ENCODE results near the gene N4BP3. TPM values are rescaled to one million over a fixed set of nuclear protein-coding genes. Genes with fewer than 3 reads are reported as not detected.

Gene N4BP3
- total and polyA plus RNA-seq, 4 experiments from 2014 or later: 0.30 to 2.0 (median 1.1) TPM

- Mint-ChIP-seq H3K27ac (peak overlapping the region; percentile 73 to 91 (median 86)), H3K4me3 (peak overlapping the region; percentile 73 to 95 (median 86)), H3K36me3 (peaks cover 0 to 6% of the 10 kb centered on the region in 2 donors), H3K4me1 (peaks cover 20 to 50% (median 29%) of the 10 kb centered on the region in 4 donors), H3K9me3 (no peaks in the 10 kb centered on the region), H3K27me3 (peaks cover 0 to 2% of the 10 kb centered on the region in 2 donors)
- DNase-seq: no peak
- H3K4me1 ChIP-seq (ENCODE audit: insufficient read depth, low read length): peaks cover 45% of the 10 kb centered on the region
- CTCF ChIA-PET (ENCODE audit: partially characterized antibody): interaction anchor here (1.3 kb wide), 1 partner anchor 15 kb away, joined by 3 read pairs; the partner anchor contains the start of gene RMND5B
- no peaks in the 10 kb centered on the region for H3K36me3 ChIP-seq (ENCODE audit: insufficient read depth, low read length)
- H3K9me3 ChIP-seq (ENCODE audit: control insufficient read depth in 1 of 2, low read length in 2 of 2): no peaks in the 10 kb centered on the region
- intact Hi-C loops (cut with micrococcal nuclease): no loop called here
- peak overlapping the region in 1 of 2 donors; percentile 45 for H3K4me3 ChIP-seq (ENCODE audit: low read length in 2 of 2)
- POLR2A ChIA-PET (ENCODE audit: partially characterized antibody): interaction anchor here (0.8 to 1.5 kb wide), 3 partner anchors 16 to 38 kb away, joined by 4 to 6 read pairs (median 6); partner anchors contain the start of genes NHP2 and RMND5B
- no peaks in the 10 kb centered on the region for H3K27me3 ChIP-seq (ENCODE audit: insufficient read depth, low read length)
- H3K27ac ChIP-seq (ENCODE audit: low read depth, low read length): no peak overlapping the region
Observed at GRCh38 chr5:178115136-178115813, 1.9 kb downstream of the N4BP3 start.

DNA sequence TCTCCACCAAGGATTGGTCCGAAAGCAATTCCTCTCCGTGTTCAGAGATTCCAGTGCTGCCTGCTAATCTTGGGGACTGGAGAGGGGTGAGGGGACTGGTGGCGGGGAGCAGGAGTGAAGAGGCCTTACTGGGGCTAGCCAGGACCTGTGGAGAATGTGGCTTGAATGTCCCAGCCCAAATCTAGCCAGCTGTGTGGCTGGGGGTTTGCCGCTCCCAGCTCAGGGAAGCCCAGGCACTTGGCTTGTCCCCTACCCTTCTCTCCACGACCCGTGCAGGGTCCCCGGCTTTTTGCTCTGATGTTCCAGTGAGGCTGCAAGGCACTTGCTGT is 2.4 kb downstream of the N4BP3 start:
- Histone ChIP-seq H3K27me3 (ENCODE audit: insufficient read depth, low read length) (no peaks in the 10 kb centered on the region), H3K27ac (ENCODE audit: low read depth, low read length) (no peak overlapping the region), H3K36me3 (ENCODE audit: insufficient read depth, low read length) (no peaks in the 10 kb centered on the region), H3K4me1 (ENCODE audit: insufficient read depth, low read length) (peaks cover 49% of the 10 kb centered on the region), H3K4me3 (ENCODE audit: low read length in 2 of 2) (no peak overlapping the region), H3K9me3 (ENCODE audit: control insufficient read depth in 1 of 2, low read length in 2 of 2) (no peaks in the 10 kb centered on the region)
- intact Hi-C loops (cut with micrococcal nuclease): no loop called here
- ChIA-PET POLR2A (ENCODE audit: partially characterized antibody) (interaction anchor here (1.1 to 1.8 kb wide), 3 partner anchors 15 to 91 kb away, joined by 3 to 6 read pairs (median 5); partner anchors contain the start of genes NHP2 and RMND5B), CTCF (ENCODE audit: partially characterized antibody) (interaction anchor here (1.3 kb wide), 1 partner anchor 15 kb away, joined by 3 read pairs; the partner anchor contains the start of gene RMND5B)
- Mint-ChIP-seq H3K36me3 (peaks cover 0 to 6% of the 10 kb centered on the region in 2 donors), H3K4me1 (peaks cover 22 to 48% (median 31%) of the 10 kb centered on the region in 4 donors), H3K4me3 (peak overlapping the region in 6 of 8 donors; percentile 28 to 95 (median 52)), H3K9me3 (no peaks in the 10 kb centered on the region), H3K27ac (peak overlapping the region in 6 of 7 donors; percentile 66 to 91 (median 80)), H3K27me3 (peaks cover 0 to 2% of the 10 kb centered on the region in 2 donors)
- DNase-seq: no peak

DNA sequence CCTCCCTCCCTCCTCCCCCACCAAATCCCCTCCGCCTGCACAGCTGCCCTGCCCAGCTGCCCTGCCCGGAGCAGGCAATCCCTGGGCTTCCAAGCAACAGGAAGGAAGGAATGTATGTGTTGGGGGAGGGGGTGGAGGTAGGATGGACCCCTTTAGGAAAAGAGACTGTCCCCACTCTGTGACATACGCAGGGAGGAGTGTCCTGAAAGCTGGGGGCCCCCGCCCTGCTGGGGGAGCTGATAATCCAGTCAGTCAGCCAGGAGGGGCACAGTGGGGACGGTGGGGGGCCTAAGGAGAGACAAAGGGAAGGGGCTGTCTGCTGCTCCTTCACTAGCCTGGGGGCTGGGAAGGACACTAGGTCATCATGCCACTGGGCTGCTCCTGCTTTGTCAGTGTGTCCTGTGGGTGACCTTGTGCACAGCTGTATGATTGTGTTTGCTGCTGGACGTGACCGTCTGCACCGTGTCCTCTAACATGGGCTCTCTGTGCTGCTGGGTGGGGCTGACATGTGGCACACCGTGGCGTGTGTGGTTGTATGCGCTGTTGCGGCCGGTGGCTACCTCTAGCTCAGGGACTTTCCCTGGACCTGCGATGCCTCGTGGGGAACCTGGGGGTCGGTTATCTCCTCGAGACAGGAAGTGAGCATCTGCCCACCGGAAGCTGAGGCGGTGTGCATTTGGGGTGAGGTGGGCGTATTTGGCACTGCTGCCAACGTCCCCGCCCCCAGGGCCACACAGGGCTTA is 3.0 kb downstream of the N4BP3 start:
- DNase-seq: peak; percentile 74 to 92 (median 76)
- Histone ChIP-seq H3K9me3 (ENCODE audit: control insufficient read depth in 1 of 2, low read length in 2 of 2) (no peaks in the 10 kb centered on the region), H3K27ac (ENCODE audit: low read depth, low read length) (no peak overlapping the region), H3K36me3 (ENCODE audit: insufficient read depth, low read length) (no peaks in the 10 kb centered on the region), H3K4me3 (ENCODE audit: low read length in 2 of 2) (peak overlapping the region in 1 of 2 donors; percentile 24), H3K27me3 (ENCODE audit: insufficient read depth, low read length) (no peaks in the 10 kb centered on the region), H3K4me1 (ENCODE audit: insufficient read depth, low read length) (peaks cover 53% of the 10 kb centered on the region)
- Mint-ChIP-seq H3K36me3 (peaks cover 0 to 8% of the 10 kb centered on the region in 2 donors), H3K27ac (peak overlapping the region in 6 of 7 donors; percentile 86 to 93 (median 91)), H3K4me3 (peak overlapping the region; percentile 48 to 95 (median 70)), H3K9me3 (no peaks in the 10 kb centered on the region), H3K4me1 (peaks cover 23 to 49% (median 34%) of the 10 kb centered on the region in 4 donors), H3K27me3 (peaks cover 0 to 3% of the 10 kb centered on the region in 2 donors)
- intact Hi-C loops (cut with micrococcal nuclease): no loop called here
- CTCF ChIA-PET (ENCODE audit: partially characterized antibody): interaction anchor here (1.3 kb wide), 1 partner anchor 14 kb away, joined by 3 read pairs; the partner anchor contains the start of gene RMND5B
- POLR2A ChIA-PET (ENCODE audit: partially characterized antibody): interaction anchor here (1.1 to 1.8 kb wide), 3 partner anchors 15 to 90 kb away, joined by 3 to 6 read pairs (median 5); partner anchors contain the start of genes NHP2 and RMND5B

- Mint-ChIP-seq H3K9me3 (no peaks in the 10 kb centered on the region), H3K27me3 (peaks cover 0 to 3% of the 10 kb centered on the region in 2 donors), H3K4me1 (peaks cover 20 to 45% (median 32%) of the 10 kb centered on the region in 4 donors), H3K36me3 (peaks cover 0 to 4% of the 10 kb centered on the region in 2 donors), H3K27ac (peak overlapping the region in 1 of 7 donors; percentile 29), H3K4me3 (no peak overlapping the region)
- H3K27ac ChIP-seq (ENCODE audit: low read depth, low read length): no peak overlapping the region
- intact Hi-C loops (cut with micrococcal nuclease): no loop called here
- H3K4me1 ChIP-seq (ENCODE audit: insufficient read depth, low read length): peaks cover 64% of the 10 kb centered on the region
- POLR2A ChIA-PET (ENCODE audit: partially characterized antibody): interaction anchor here (0.9 kb wide), 1 partner anchor 746 kb away, joined by 3 read pairs; no protein-coding TSS in a partner anchor
- DNase-seq: no peak
- no peaks in the 10 kb centered on the region for H3K27me3 ChIP-seq (ENCODE audit: insufficient read depth, low read length)
- no peaks in the 10 kb centered on the region for H3K36me3 ChIP-seq (ENCODE audit: insufficient read depth, low read length)
- no peaks in the 10 kb centered on the region for H3K9me3 ChIP-seq (ENCODE audit: control insufficient read depth in 1 of 2, low read length in 2 of 2)
- no peak overlapping the region for H3K4me3 ChIP-seq (ENCODE audit: low read length in 2 of 2)
- CTCF ChIA-PET (ENCODE audit: partially characterized antibody): interaction anchor here (0.5 to 1.2 kb wide), 4 partner anchors 31 to 802 kb away, joined by 3 to 6 read pairs (median 4); no protein-coding TSS in a partner anchor
Observed at GRCh38 chr5:178117923-178118701, 4.8 kb downstream of the N4BP3 start.

GRCh38 chr5:178119915-178120606 is 6.7 kb downstream of the N4BP3 start:
- no peak overlapping the region for H3K27ac Mint-ChIP-seq
- H3K4me1 Mint-ChIP-seq: peaks cover 12 to 34% (median 24%) of the 10 kb centered on the region in 4 donors
- Histone ChIP-seq H3K27ac (ENCODE audit: low read depth, low read length) (no peak overlapping the region), H3K27me3 (ENCODE audit: insufficient read depth, low read length) (no peaks in the 10 kb centered on the region), H3K4me3 (ENCODE audit: low read length in 2 of 2) (no peak overlapping the region), H3K9me3 (ENCODE audit: control insufficient read depth in 1 of 2, low read length in 2 of 2) (no peaks in the 10 kb centered on the region), H3K36me3 (ENCODE audit: insufficient read depth, low read length) (no peaks in the 10 kb centered on the region), H3K4me1 (ENCODE audit: insufficient read depth, low read length) (peaks cover 51% of the 10 kb centered on the region)
- POLR2A ChIA-PET (ENCODE audit: partially characterized antibody): interaction anchor here (0.6 to 3.6 kb wide), 8 partner anchors 10 to 521 kb away, joined by 3 to 20 read pairs (median 5); partner anchors contain the start of genes B4GALT7, NHP2 and RMND5B
- H3K9me3 Mint-ChIP-seq: no peaks in the 10 kb centered on the region
- H3K4me3 Mint-ChIP-seq: no peak overlapping the region
- no peak for DNase-seq
- CTCF ChIA-PET (ENCODE audit: partially characterized antibody): interaction anchor here (1.0 to 3.2 kb wide), 20 partner anchors 9 to 60 kb away, joined by 3 to 26 read pairs (median 6); partner anchors contain the start of genes NHP2 and RMND5B
- peaks cover 0 to 2% of the 10 kb centered on the region in 2 donors for H3K36me3 Mint-ChIP-seq
- intact Hi-C loops (cut with micrococcal nuclease): no loop called here
- H3K27me3 Mint-ChIP-seq: peaks cover 0 to 3% of the 10 kb centered on the region in 2 donors
